ENCODE results near the gene PRSS21. TPM values are rescaled to one million over a fixed set of nuclear protein-coding genes. Genes with fewer than 3 reads are reported as not detected.

PRSS21 gene
- total and polyA plus RNA-seq, 10 of the 15 experiments (the other 5 are each of a cell fraction or from before 2014, with no cell fraction given) = 5.3 to 73.4 (median 40.1) TPM; not detected in 1

GRCh38 chr16:2777903-2778629, 39.0 kb upstream of the PRSS21 start:
- Histone ChIP-seq H3K36me3 (ENCODE audit: control insufficient read depth in 2 of 2, insufficient read depth in 2 of 2, low read length in 1 of 2) (peaks cover 0 to 3% of the 10 kb centered on the region in 2 experiments; a peak in 1 of 4 replicates), H3K4me1 (ENCODE audit: control insufficient read depth, insufficient read depth, low read length) (0 out of 2 replicates have a peak, but pooled peaks cover 4% of the 10 kb centered on the region), H3K4me3 (peak overlapping the region; percentile 86), H3K27ac (ENCODE audit: control insufficient read depth, insufficient read depth) (peak overlapping the region; percentile 99), H3K9me3 (replicated peaks; ENCODE audit: control insufficient read depth, insufficient read depth, low read length) (no peaks in the 10 kb centered on the region), H3K4me2 (ENCODE audit: control insufficient read depth, insufficient read depth) (peak overlapping the region; percentile 96), H3K79me2 (ENCODE audit: control insufficient read depth, insufficient read depth, low read length) (peaks cover 30% of the 10 kb centered on the region), H4K20me1 (ENCODE audit: control insufficient read depth, insufficient read depth) (no peaks in the 10 kb centered on the region), H3K27me3 (replicated peaks in 1 of 2; ENCODE audit: control insufficient read depth in 2 of 2, insufficient read depth in 2 of 2, low read length in 1 of 2) (no peaks in the 10 kb centered on the region), H3K9ac (ENCODE audit: control insufficient read depth, insufficient read depth, low read length) (peak overlapping the region; percentile 99), H2AFZ (ENCODE audit: control insufficient read depth, low read depth, low read length) (peak overlapping the region; percentile 4)
- ATAC-seq (peak; percentile 52), DNase-seq (ENCODE audit: low read depth, low spot score) (no peak), FAIRE-seq (peak; percentile 73)
- intact Hi-C loops (cut with micrococcal nuclease; ENCODE audit: unreplicated experiment) = loop anchor here (2.0 kb wide), 1 partner anchor 25 kb away; the partner anchor contains the start of gene SRRM2
- ChIA-PET CTCF (interaction anchor here (1.9 kb wide), 1 partner anchor 90 kb away, joined by 6 read pairs; no protein-coding TSS in a partner anchor), POLR2A (interaction anchor here (1.2 to 3.9 kb wide), 2 partner anchors 24 to 27 kb away, joined by 4 to 27 read pairs; partner anchors contain the start of gene SRRM2), RAD21 (ENCODE audit: unreplicated experiment) (interaction anchor here (1.6 kb wide), 1 partner anchor 24 kb away, joined by 4 read pairs; no protein-coding TSS in a partner anchor), SMC1A (ENCODE audit: uncharacterized antibody, unreplicated experiment) (interaction anchor here (1.8 kb wide), 1 partner anchor 26 kb away, joined by 7 read pairs; the partner anchor contains the start of gene SRRM2)
- BruUV-seq (replicated peaks) = no TSS peak
- TF ChIP-seq SMAD5 (IDR thresholded peaks at IDR 0.05; ENCODE audit: low read depth) (peak; percentile 19; the same call in 1 of the 2 replicates), POLR2AphosphoS5 (IDR thresholded peaks at IDR 0.05; ENCODE audit: low read length) (peak; percentile 60), MEF2B (IDR thresholded peaks at IDR 0.05; ENCODE audit: partially characterized antibody, poor library complexity, severe bottlenecking) (peak; percentile 18), POLR2A (IDR thresholded peaks at IDR 0.05; ENCODE audit: low read depth, low read length) (peak; percentile 39; the same call in 1 of the 2 replicates), PBX3 (IDR thresholded peaks at IDR 0.05; ENCODE audit: insufficient replicate concordance, low read depth, low read length) (no peak), TAF1 (IDR thresholded peaks at IDR 0.05; ENCODE audit: borderline replicate concordance, low read depth, low read length) (0 out of 2 replicates have a peak, but pooled peaks have one; percentile 28), HCFC1 (IDR thresholded peaks at IDR 0.05; ENCODE audit: low read length) (no peak)
- in situ Hi-C loops (cut with MboI) = no loop called here
- 7% methylated on average over 25 of the region's 27 CpGs for WGBS (ENCODE audit: insufficient coverage, insufficient replicate concordance, low lambda C conversion rate, missing lambda C conversion rate)

Measured in GM12878 (cell line).